GM18858 (cell line): ENCODE data around the gene DOLPP1.

Experiments used
- ATAC-seq: cut with Tn5 transposase; IDR thresholded peaks from one replicate; pipeline ENCODE4 v1.9.1; 2021; ENCODE audit not compliant: unreplicated experiment

The DOLPP1 gene

DNA sequence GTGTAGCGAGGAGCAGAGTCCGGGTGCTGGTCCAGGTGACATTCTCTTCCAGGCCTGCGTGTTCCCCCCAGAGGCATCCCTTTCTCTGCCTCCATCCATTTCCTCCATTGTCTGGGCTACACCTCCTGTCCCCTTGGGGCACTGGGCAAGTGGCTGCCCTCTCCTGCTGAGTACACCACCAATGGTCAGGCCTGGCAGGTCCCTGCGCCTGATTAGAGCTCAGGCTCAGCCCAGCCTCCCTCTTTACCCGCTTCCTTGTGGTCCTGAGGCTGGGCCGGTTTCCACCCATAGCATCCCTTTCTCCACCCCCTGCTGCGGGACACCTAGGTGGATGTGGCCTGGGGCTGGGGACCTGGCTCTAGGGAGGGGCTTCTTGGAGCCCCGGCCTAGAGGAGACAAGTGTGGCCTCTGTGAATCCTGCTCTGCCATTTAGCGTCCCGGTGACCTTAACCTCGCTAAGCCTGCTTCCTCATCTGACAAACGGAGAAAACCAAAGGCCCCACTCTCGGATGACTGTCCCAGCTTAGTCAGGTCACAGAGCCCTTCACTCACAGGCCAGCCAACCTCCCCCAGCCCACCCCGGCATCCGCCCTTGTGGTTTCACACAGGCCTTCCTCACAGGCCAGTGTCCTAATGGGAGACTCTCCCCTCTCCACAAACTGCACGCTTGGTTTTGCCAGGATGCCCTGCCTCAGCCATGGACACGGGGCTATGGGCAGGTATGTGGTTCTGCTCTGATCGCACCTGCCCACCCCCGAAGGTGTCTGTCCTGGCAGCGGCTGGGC lies 12.9 kb downstream of the DOLPP1 start:
- ATAC-seq, result no peak

DNA sequence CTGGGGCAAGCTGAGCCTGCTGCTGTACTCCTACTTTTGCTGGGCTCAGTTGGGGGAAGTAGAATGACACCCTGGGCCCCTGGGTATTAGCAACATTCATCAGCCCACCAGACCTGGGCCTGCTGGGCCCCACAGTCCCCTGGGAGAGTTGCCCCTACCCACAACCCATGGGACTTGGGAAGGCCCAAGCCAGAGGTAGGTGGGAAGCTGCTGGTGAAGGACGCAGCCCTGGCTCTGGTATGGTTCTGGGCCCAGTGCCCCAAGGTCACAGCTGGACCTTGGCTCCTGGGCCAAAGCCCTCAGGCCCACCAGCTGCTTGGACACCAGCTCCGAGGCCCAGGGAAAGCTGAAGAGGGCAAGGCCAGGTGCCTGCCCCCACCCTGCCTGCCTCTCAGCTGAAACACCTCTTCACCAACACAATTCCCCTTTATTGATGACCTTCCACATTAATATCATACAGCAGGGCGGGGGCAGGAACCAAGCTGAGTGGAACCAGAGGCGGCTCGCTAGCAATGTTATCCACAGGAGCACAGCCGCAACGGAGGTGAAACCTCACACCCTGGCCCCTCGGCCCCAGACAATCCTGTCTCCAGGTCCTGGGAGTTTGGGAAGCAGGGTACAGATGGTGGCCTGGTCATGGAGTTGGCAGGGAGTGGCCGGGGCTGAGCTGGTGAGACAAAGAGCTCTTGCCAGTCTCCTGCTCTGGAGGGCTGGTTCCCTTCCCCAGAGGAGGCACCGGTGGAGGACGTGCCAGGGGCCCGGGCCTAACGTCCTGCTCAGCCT lies 13.7 kb downstream of the DOLPP1 start:
- no peak for ATAC-seq

DNA sequence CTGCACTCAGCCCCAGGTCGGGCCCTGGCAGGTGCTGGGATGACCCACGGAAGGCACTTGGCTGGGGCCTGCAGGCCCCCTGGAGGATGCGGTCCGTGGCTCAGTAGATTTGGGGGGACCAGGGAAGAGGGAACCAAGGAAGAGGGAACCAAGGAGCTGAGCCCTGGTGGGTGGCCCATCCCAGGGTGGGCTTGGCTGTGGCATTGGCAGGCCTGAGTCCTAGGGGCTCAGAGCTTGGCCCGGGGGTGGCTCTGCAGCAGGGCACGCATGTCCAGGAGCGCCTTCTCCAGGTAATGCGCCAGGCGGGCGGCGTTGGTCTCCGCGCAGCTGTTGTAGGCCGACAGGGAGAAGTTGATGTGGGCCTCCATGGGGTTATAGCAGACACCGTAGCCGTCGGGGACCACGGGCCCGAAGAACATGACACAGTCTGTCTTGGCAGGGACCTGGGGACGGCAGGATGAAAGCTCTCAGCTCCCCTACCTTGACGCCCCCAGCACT lies 14.3 kb downstream of the DOLPP1 start:
- ATAC-seq, result no peak

DNA sequence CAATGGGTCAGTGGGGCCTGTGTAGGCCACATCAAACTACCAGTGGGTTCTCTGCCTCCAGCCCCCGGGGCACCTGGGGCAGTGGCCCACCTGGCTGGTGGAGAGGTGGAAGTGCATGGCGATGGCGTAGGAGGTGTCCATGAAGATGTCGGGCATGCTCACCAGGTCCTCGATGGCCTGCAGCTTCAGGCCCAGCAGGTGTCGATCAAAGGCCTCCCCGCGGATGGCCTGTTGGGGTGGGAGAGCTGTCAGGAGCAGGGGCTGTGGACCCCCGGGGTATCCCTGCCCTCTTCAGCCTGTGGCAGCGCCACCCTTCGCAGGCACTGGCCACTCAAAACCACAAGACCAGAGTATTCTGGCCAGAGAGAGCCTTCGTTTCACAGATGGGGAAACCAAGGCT lies 15.0 kb downstream of the DOLPP1 start:
- ATAC-seq, result no peak

DNA sequence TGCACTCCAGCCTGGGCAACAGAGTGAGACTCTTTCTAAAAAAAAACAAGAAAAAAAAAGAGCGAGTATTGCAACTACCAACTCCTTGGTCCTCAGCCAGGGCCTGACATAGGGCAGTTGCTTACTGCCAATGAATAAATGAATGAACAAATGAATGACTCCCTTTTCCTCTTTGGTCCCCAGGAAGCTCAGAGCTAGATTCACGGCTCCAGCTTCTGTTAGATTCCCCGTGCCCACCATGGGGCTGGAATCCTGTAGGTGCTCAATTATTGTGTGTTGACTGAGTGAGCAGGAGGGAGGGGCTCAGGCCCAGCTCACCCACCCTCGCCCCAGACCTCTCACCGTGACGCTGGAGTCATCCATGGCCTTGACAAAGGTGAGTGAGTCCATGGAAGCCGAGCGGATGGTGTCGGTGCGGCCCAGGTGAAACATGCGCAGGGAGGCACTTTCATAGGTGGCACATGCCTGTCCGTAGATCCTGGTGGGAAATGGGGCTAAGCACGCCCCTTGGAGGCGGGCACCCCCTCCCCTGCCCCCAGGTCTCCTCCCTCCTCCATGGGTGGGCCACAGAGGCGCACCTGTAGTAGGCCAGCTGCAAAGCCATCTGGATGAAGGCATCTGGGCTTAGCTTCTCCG lies 16.9 kb downstream of the DOLPP1 start:
- ATAC-seq, result no peak

DNA sequence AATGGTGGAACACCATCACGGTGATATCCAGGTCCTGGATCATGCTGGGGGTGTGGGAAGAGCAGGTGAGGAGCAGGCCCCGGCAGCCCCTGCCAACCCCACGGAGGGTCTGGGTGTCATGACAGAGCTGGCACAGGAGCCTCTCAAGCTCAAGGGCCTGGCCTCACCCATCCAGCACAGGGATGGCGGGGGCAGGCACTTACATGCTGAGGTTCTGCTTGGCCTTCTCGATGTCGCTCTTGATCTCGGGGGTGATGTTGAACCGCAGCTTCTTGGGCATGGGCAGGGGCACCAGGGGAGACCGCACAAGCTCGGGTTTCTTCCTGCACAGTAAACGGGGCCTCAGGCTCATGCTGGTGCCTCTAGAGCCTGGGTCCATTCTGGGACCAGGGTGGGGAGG lies 17.4 kb downstream of the DOLPP1 start:
- no peak for ATAC-seq

DNA sequence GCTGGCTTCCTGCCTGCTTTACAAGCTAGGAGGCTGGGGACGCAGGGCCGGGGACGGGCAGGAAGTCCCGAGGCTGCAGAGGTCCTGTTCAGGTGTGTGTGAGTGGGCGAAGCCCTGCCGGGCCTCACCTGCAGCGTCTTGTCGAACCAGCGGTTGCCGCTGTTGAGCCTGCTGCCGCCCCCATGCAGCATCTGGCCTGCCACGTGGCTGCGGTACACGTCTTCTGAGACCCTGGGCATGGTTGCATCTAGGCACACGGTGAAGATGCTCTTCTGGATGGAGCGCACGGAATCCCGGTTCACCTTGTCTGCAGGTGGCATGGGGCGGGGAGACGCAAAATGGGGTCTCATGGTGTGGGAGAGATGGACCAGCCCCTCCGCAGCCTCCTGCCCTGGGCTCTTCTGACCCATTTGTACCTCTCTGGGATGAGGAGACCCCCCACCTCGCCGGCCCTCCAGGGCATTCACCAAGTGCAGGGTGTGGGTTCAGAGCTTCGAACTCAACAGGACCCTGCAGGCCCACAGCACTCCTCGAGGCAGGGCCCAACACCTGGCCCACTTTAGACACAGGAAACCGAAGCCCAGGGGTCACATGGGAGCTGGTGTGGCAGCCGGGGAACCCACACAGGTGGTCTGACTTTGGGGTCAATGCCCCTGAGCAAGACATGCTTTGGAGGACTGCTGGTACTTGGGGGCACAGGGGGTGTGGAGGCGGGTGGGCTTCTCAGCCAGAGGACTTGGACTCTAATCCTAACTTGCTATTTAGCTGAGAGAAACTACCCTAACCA lies 19.7 kb downstream of the DOLPP1 start:
- ATAC-seq, result no peak

DNA sequence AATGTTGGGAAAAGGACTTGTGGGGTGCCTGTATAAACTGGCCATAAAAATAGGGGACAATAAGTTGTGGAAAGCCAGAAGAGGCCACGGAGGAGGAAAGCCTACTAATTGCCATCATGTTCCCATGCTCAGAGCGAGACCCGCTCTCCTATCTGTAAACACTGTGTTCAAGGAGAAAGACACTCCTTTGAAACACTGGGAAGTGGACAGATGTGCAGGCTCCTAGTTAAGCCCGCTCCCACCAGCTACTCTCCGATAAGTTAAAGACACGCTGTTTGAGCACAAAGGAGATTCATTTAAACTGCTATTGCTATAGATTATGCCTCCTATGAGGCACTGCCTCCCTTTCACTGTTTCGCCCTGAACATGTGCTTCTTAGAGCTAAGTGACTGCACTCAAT lies 20.4 kb downstream of the DOLPP1 start:
- ATAC-seq, result no peak

DNA sequence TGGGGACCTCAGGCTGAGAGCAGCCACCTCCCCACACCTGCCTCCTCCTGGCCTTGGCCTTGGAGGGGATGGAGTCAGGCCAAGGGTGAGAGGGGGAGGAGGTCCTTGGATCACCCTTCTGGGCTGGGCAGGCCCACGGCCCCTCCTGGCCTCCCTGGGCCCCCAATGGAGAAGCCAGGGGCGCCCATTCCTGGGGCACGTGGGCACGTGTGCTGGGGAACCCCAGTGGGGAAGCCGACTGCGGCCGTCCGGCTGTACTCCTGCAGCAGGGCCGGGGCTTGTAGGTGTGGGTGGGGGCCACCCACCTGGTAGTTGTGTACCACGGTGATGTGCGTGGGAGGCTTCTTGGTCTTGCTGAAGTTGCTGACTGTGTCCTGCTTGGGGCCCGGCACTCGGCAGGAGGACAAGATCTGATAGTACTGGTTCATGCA lies 21.2 kb downstream of the DOLPP1 start:
- ATAC-seq, result no peak

DNA sequence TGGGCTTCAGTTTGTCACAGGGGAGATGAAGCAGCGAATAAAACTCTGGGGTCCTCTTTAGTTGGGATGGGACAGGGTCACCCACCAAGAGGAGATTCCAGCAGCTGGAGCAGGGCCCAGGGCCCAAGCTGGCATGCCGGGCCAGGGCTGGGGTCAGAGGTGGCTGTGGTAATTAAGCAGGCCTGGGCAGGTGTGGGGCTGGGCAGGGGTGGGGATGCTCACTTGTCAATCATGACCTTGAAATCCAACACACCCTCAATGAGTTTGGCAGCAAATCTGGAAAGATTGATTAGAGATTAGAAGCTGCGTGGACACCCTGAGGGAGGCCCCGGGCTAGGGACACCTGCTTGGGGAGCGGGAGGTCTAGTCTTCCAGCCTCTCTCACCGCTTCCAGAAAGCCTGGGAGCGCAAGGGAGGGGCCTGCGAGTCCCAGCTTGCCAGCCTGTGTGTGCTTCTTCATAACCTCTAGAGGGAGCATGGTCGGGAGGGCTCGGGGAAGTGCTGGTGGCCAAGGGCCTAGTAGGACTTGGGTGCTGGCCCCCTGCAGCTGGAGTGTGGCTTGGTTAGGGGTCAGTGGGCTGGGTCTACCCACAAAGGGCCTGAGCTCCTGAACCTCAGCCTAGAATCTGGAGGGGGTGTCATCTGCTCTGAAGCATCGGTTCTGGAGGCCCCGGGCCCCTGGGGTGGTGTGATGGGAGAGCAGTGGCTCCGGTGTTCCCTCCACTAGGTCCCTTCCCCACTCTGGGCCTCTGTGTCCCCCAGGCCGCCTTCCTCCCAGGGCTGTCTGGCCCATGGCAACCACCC lies 22.1 kb downstream of the DOLPP1 start:
- ATAC-seq, result no peak

DNA sequence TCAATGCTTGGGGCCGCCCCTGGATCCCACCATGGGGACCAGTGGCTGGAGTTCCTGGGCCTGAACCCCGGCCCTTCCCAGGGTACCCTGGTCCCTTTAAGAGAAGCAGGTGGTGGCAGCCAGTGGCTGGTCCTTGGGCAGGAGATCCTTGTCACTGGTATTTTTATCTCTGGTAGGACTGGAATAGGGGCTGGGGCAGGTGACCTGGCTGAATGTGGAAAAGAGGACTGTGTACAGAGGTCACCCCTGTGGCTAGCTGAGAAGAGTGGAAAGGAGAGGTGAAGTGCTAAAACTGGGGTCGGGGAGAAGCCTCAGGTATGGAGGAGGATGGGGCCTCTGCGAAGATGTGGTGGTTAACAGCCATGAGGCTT lies 22.7 kb downstream of the DOLPP1 start:
- no peak for ATAC-seq

DNA sequence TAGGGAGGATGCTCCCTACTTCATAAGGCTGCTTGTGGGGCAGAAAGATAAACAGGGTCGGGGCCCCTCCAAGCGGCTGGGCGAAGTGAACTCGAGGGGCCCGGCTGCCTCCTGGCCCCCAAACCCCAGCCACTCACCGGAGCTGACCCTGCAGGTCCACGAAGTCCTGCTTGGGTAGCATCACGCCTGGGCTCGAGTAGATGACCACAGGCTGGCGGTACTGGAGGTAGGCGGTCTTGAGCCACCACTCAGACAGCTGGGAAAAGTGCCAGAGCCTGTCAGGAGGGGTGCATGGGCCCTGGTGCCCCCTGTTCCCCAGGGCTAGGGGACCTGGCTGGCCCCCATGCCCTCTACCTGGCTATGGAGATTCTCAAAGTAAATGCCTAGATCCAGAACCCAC lies 23.1 kb downstream of the DOLPP1 start:
- ATAC-seq, result no peak

DNA sequence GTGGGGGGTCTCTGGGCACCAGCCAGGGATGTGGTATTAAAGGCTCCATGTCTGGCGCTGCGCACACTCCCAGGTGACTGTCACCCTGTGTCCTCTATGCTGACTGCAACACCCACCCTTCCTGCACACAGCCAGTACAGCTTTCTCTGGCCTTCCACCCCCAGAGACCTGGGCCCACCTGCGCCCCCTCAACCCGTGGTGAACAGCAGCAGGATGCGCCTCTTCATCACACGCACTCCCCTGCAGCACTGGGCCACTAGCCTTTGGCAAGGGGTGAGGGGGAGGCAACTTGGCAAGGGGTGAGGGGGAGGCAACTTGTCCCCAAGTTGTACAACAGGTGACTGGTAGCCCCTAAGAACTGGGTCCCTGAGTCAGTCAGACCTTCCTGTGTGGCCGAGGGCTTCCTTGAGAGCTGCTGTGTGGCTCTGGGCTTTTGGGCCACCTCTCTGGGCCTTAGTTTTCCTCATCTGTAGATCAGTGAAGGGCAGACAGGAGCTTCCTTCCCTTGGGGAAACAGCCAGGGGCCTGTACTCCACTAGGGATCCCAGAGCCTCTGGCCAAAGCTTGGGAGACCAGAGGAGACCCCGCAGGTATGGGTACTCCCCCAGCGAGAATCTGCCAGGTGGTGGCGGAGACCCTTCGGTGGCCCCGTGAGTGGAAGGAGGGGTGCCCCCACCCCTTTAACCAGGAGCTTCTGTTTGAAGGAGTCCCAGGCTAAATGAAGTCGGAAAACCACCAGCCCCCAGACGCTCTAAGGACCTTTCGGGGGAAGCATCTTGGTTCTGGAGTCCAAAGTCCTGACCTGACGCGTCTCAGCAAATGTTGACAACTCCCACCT lies 25.2 kb downstream of the DOLPP1 start:
- ATAC-seq, result no peak

DNA sequence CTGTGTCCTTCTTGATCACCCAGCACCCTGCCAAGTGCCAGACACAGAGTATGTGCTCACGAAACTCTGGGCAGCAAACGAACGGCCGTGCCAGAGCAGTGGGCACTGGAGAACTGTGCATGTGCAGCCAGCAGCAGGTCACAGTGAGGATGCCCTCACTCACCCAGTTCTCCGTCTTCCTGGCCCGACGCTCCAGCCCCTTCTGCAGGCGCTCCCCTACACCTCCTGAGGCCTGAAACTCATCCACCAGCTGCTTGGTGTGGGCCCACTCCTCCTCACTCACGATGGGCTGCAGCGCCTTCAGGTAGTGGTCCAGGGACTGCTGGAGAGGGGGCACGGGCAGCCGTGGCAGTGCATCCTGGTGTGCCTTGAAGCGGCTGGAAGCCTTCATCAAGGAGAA lies 26.7 kb downstream of the DOLPP1 start:
- ATAC-seq, result no peak

DNA sequence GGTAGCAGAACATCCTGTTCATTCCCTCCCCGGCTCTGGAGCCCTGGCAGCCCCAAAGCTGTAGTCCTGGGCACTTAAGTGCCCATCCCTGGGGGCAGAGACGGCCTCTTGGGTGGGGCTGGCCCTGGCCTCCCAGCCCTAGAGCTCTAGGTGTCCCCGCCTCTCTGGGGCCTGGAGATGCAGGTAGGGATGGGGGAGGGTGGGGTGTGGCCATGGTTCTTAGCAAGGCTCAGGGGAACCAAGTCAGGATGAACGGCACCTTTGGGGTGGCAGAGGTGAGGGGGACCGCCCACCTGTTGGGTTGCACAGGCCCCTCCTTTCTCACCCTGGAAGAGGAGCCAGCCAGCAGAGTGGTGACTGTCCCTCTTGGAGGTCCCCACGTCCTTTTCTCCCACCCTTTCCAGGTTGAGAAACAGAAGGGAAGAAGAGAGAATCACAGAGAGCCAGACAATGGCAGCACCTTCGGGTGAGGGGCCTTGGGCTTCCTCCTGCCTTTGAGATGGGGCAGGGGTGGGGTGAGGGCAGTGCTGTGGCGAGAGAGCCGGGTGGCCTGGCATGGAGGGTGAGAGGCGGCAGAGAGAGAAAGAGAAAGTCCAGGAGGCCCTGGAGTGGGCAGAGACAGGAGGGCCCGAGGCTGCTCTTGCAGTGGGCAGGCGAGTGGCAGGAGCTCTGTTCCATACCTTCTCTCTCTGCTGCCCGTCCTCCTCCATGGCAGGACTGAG lies 27.3 kb downstream of the DOLPP1 start:
- ATAC-seq, result no peak

DNA sequence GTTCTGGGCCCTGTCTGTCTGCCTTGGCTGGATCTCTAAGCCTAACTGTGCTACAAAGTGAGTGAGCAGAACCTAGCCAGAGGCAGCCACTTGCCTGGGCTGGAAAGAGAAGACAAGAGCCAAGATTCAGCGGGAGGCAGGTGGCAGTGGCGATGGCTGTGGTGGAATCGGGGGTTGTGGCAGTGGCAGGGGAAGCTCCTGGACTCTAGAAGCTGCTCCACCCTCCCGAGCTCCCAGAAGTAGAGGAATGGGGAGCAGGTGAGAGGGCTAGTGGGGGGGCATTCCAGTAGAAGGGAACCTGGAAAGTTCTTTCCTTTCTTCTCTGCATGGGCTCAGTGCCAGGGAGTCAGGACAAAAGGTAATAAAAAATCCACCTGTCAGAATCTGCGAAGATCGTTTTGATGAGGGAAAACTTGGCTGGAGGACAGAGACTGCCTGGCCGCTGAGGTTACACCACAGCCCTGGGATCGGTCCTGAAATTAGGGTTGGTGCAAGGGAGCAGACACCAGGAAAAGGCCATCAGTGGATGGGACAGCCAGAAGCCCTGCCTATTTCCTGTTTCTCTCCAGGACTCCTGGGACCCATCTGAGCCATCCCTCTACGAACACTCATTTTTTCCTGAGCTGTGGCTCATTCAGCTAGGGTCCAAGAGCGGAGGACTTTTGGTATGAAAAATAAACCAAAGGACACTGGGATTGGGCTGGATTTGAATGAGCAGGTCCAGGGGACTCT lies 28.1 kb downstream of the DOLPP1 start:
- no peak for ATAC-seq

DNA sequence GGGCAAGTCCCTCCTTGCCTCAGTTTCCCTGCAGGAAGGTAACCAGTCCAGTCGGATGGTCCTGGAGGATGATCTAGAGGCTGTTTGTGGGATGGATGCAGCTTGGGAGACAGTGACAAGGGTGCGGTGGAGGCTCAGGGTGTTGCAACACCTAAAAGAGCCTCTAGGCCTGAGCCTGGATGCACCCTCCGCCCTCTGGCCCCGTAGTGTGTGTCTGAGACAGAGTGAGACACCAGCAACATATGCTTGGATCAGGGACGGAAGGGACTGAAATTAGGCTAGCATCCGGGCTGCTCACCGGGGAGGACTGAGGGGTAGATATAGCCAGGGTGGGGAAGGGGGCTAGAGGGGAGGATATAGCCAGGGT lies 28.6 kb downstream of the DOLPP1 start:
- no peak for ATAC-seq
